Measurements from ENCODE around the gene CRELD1. TPM values are rescaled to one million over a fixed set of nuclear protein-coding genes. Genes with fewer than 3 reads are reported as not detected.

CRELD1 gene
- total and polyA plus RNA-seq, 2 of the 13 experiments (the other 11 are each of a cell fraction or from before 2014, with no cell fraction given) = 27.1 to 61.9 TPM

DNA sequence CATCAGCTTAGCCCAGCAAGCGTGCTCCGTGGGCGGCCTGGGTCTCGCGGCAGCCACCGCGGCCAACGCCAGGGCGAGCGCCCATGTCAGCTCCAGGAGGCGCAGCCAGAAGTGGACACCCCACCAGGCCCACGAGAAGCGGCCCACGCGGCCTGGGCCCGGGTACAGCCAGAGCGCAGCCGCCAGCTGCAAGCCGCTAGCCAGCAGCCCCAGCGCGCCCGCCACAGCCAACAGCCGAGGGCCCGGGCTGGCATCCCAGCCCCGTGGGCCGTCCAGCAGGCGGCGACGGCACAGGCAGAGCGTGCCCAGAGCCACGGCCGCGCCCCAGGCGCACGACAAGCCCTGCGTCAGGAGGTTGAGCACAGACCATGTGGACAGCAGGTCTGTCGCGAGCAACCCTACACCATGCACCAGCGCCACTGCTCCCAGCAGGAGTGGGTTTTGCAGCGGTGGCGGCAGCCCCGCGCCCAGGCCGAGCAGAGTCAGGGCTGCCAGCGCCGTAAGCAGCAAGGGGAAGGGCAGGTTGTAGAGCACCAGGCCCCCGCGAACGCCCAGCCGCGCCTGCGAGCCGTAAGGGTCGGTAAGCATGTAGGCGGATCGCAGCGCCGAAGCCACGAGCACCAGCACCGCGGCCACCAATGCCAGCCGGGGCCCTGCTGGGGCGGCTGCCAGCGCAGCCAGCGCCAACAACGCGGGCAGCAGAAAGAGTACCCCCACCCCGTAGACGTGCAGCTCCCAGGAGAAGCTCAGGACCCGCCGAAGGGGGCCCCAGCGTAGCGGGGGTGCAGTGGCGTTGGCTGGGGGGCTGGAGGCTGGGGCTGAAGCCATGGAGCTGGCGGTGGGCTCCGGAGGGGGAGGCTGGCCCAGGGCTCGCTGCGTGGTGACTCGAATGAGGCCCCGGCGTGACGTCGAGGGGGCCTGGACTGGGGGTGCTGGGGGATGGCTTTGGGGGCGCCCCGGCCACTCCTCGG is 13.7 kb downstream of the CRELD1 start (continued):
- TF ChIP-seq ZXDC (CRISPR knock-in tag; IDR thresholded peaks at IDR 0.05) (no peak), ZFP82 (CRISPR knock-in tag; IDR thresholded peaks at IDR 0.05; ENCODE audit: borderline replicate concordance) (peak; percentile 63; the same call in 1 of the 2 replicates), BHLHE40 (IDR thresholded peaks at IDR 0.05; ENCODE audit: low read length) (peak; percentile 61), CBX5 (CRISPR knock-in tag; IDR thresholded peaks at IDR 0.05; ENCODE audit: borderline replicate concordance) (peak; percentile 16; the same call in 1 of the 2 replicates), ZNF75D (CRISPR knock-in tag; IDR thresholded peaks at IDR 0.05; ENCODE audit: borderline replicate concordance) (no peak), ZNF652 (CRISPR knock-in tag; IDR thresholded peaks at IDR 0.05; ENCODE audit: borderline replicate concordance, low read depth) (no peak), ZBTB7B (CRISPR knock-in tag; IDR thresholded peaks at IDR 0.05) (peak; percentile 64; the same call in 1 of the 2 replicates), ELF3 (CRISPR knock-in tag; IDR thresholded peaks at IDR 0.05) (peak; percentile 33; the same call in 1 of the 2 replicates), ZBTB14 (CRISPR knock-in tag; IDR thresholded peaks at IDR 0.05) (peak; percentile 66), TP53 (CRISPR knock-in tag; conservative IDR thresholded peaks at IDR 0.05) (peak; percentile 62; the same call in 1 of the 2 replicates), ZNF484 (CRISPR knock-in tag; IDR thresholded peaks at IDR 0.05; ENCODE audit: borderline replicate concordance, low read depth) (0 out of 2 replicates have a peak, but pooled peaks have one; percentile 47), ZNF264 (CRISPR knock-in tag; IDR thresholded peaks at IDR 0.05) (peak; percentile 51; the same call in 1 of the 2 replicates), RFX1 (IDR thresholded peaks at IDR 0.05) (no peak)
- TF ChIP-seq, protein P1, sequence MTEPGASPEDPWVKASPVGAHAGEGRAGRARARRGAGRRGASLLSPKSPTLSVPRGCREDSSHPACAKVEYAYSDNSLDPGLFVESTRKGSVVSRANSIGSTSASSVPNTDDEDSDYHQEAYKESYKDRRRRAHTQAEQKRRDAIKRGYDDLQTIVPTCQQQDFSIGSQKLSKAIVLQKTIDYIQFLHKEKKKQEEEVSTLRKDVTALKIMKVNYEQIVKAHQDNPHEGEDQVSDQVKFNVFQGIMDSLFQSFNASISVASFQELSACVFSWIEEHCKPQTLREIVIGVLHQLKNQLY (CRISPR knock-in tag; IDR thresholded peaks at IDR 0.05) = peak; percentile 47; the same call in 1 of the 2 replicates
- TF ChIP-seq, protein P2, sequence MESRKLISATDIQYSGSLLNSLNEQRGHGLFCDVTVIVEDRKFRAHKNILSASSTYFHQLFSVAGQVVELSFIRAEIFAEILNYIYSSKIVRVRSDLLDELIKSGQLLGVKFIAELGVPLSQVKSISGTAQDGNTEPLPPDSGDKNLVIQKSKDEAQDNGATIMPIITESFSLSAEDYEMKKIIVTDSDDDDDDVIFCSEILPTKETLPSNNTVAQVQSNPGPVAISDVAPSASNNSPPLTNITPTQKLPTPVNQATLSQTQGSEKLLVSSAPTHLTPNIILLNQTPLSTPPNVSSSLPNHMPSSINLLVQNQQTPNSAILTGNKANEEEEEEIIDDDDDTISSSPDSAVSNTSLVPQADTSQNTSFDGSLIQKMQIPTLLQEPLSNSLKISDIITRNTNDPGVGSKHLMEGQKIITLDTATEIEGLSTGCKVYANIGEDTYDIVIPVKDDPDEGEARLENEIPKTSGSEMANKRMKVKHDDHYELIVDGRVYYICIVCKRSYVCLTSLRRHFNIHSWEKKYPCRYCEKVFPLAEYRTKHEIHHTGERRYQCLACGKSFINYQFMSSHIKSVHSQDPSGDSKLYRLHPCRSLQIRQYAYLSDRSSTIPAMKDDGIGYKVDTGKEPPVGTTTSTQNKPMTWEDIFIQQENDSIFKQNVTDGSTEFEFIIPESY (CRISPR knock-in tag; IDR thresholded peaks at IDR 0.05) = peak; percentile 47
